ENCODE measurements around the gene ANKRD40CL. TPM values are rescaled to one million over a fixed set of nuclear protein-coding genes. Genes with fewer than 3 reads are reported as not detected.

ANKRD40CL gene
- total RNA-seq = not detected
- polyA plus RNA-seq = not detected
- long read RNA-seq, donor 1 = 0 reads
- long read RNA-seq, donor 2 = 0 reads
- long read RNA-seq, donor 3 = 0 reads

- no peak for TF ChIP-seq POLR2A (IDR thresholded peaks at IDR 0.05)
- TF ChIP-seq CTCF (IDR thresholded peaks at IDR 0.05) = no peak
- TF ChIP-seq EP300 (IDR thresholded peaks at IDR 0.05) = no peak
- 85 to 90% (median 86%) methylated on average over 9 of the region's 9 CpGs for WGBS, 3 donors
- intact Hi-C loops (cut with DNase I) = no loop called here
- no peaks in the 10 kb centered on the region for H3K9me3 ChIP-seq
- no peak within 1 kb of the TSS for H3K27ac ChIP-seq
- no peak for DNase-seq
- H3K36me3 ChIP-seq = no peaks in the 10 kb centered on the region
- H3K4me1 ChIP-seq (ENCODE audit: insufficient read depth) = no peaks in the 10 kb centered on the region
- H3K4me3 ChIP-seq = no peak within 1 kb of the TSS
- H3K27me3 ChIP-seq = no peaks in the 10 kb centered on the region
These were observed at the start of gene ANKRD40CL for GRCh38 chr17:50767446-50767845. Gene ANKRD40CL (minus strand): TSS chr17:50767518. CDS start chr17:50766913, 605 bp downstream.

GRCh38 chr17:50816271-50816670, 49.0 kb upstream of the ANKRD40CL start:
- Histone ChIP-seq H3K27me3 (no peaks in the 10 kb centered on the region), H3K9me3 (no peaks in the 10 kb centered on the region), H3K36me3 (no peaks in the 10 kb centered on the region), H3K27ac (no peak overlapping the region), H3K4me3 (no peak overlapping the region), H3K4me1 (ENCODE audit: insufficient read depth) (peaks cover 1% of the 10 kb centered on the region)
- TF ChIP-seq POLR2A (IDR thresholded peaks at IDR 0.05) (no peak), CTCF (IDR thresholded peaks at IDR 0.05) (no peak), EP300 (IDR thresholded peaks at IDR 0.05) (no peak)
- no peak for DNase-seq
- intact Hi-C loops (cut with DNase I) = no loop called here
- WGBS, 3 donors = 83 to 89% (median 89%) methylated on average over 5 of the region's 5 CpGs

- no peak for DNase-seq
- no peaks in the 10 kb centered on the region for H3K36me3 ChIP-seq
- no peak overlapping the region for H3K27ac ChIP-seq
- H3K27me3 ChIP-seq = no peaks in the 10 kb centered on the region
- H3K9me3 ChIP-seq = no peaks in the 10 kb centered on the region
- H3K4me1 ChIP-seq (ENCODE audit: insufficient read depth) = peaks cover 1% of the 10 kb centered on the region
- intact Hi-C loops (cut with DNase I) = no loop called here
- no peak overlapping the region for H3K4me3 ChIP-seq
- TF ChIP-seq CTCF (IDR thresholded peaks at IDR 0.05) (no peak), EP300 (IDR thresholded peaks at IDR 0.05) (no peak), POLR2A (IDR thresholded peaks at IDR 0.05) (no peak)
- 59 to 73% (median 70%) methylated on average over 3 of the region's 3 CpGs for WGBS, 3 donors
These were observed 48.1 kb upstream of the ANKRD40CL start for GRCh38 chr17:50815400-50815799.

- intact Hi-C loops (cut with DNase I) = no loop called here
- Histone ChIP-seq H3K4me1 (ENCODE audit: insufficient read depth) (peaks cover 1% of the 10 kb centered on the region), H3K4me3 (no peak overlapping the region), H3K27me3 (no peaks in the 10 kb centered on the region), H3K36me3 (no peaks in the 10 kb centered on the region), H3K27ac (no peak overlapping the region), H3K9me3 (no peaks in the 10 kb centered on the region)
- TF ChIP-seq EP300 (IDR thresholded peaks at IDR 0.05) (no peak), POLR2A (IDR thresholded peaks at IDR 0.05) (no peak), CTCF (IDR thresholded peaks at IDR 0.05) (no peak)
- no peak for DNase-seq
These were observed 46.3 kb upstream of the ANKRD40CL start for GRCh38 chr17:50813583-50813982.

Measured in ovary (tissue), 10 donors.